DND-41 (cell line): ENCODE data around the gene APOBR.

ENCODE experiments used
- CTCF ChIP-seq: IDR thresholded peaks from 2 replicates; pipeline ENCODE4 v1.5.1; 2012; ENCODE audit warnings: borderline replicate concordance, low read length, moderate library complexity, mild to moderate bottlenecking; ENCODE audit not compliant: poor library complexity, severe bottlenecking; ENCODE audit errors: extremely low read depth
- EZH2 ChIP-seq: IDR thresholded peaks from 3 replicates; pipeline ENCODE4 v1.6.1; 2012; ENCODE audit warnings: borderline replicate concordance, low read depth, mild to moderate bottlenecking, moderate library complexity, low read length, inconsistent platforms; ENCODE audit not compliant: severe bottlenecking

GRCh38 chr16:28504707-28505404, 10.4 kb downstream of the APOBR start:
- TF ChIP-seq CTCF, result no peak
- no peak for TF ChIP-seq EZH2
